HG03097 (cell line): ENCODE data around the gene ALG8.
"Not testable (repeated sequence)": the region's sequence is repeated elsewhere in the genome, so short reads cannot be mapped to it uniquely, and the experiment has no call there.

Experiments
- ATAC-seq: cut with Tn5 transposase; IDR thresholded peaks from one replicate; pipeline ENCODE4 v1.9.1; 2021; ENCODE audit not compliant: unreplicated experiment, low FRiP score

ALG8 gene

DNA sequence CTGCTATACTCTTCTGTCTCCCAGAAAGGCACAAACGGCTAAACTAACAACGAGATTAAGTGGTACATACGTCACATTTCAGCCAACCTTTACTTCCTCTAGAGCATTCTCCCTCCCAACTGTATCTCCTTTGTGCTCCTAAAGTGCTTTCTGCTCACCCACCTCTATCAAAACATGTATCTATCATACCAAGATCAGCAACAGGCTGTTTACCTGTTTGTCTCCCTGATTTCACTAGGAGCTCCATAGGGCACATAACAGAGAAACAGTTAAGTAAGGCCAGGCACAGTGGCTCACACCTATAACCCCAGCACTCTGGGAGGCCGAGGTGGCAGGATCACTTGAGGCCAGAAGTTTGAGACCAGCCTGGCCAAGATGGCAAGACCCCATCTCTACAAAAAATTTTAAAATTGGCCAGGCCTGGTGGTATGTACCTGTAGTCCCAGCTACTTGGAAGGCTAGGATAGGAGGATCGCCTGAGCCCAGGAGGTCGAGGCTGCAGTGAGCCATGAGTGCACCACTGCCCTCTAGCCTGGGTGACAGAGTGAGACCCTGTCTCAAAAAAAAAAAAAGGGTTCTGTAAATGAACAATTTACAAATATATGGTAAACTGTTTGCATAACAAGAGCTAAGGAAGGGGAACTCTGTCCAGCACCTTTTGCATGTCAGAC lies 62.6 kb downstream of the ALG8 start:
- ATAC-seq: no peak

DNA sequence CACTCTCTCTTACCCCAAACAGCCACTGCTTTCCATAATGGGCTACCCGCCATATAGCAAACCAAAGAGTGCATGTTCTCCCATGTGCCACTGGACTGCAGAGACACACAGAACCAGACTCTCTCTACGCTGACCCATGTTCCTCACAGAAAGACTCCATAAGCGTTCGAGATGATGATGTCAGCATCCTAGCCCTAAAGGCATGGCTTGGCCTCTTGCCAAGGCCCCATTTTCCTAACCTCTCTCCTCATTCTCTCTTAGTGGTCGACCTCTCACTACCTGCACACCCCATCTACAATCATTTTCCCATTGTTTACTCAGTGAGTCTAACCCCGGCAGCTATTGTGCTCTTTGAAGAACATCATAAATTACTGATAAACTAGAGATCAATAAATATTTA lies 64.7 kb downstream of the ALG8 start:
- no peak for ATAC-seq

DNA sequence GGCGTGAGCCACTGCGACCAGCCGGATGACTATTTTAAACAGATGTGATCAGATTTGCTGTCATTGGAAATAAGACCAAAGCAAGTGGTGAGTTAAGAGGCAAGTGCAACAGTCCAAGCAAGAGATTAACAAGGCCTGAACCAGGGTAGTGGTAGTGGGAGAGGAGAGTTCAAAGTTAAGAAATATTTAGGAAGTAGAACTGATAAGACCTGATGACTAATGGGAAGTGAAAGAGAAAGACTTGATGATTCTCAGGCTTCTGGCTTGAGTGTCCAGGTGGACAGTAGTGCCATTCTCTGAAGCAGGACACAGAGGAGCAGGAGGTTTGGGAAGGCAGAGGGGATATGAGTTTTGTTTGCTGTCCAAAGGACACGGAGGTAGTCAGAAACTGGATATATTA lies 67.0 kb downstream of the ALG8 start:
- ATAC-seq: no peak

DNA sequence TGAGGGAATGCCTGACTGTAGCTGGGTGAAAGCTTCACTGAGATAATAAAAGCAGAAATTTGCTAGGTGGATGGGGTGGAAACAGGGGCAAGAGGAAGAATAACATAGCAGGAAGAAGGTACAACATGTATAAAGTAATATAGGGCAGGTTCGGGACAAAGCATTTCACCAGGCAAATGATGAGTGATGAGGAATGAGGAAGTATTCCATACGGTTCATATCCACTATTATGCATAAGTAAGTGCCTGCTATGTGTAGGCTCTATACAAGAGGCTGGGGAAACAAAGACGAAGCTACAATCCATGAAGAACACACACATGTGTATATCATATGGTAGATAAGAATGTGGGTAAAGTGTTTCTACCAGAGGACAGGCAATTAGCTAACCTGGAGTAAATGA lies 67.7 kb downstream of the ALG8 start:
- ATAC-seq: no peak

DNA sequence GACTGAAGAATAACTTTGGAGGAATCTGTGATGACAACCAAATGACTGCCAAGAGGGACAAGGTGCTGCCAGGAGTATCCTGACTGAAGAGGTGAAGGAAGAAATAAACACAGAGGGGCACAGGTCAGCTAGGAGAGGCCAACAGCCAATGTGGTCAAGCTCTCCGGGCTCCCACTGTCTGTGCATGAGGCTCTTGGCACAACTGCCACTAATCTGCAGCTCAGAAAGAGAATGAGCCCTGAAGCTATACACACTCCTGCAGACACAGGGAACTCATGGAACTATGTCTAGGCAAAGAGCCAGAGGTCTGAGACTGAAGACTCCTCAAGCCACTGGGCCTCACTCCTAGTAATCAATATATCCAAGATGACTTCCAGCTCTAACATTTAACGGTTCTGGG lies 68.8 kb downstream of the ALG8 start:
- no peak for ATAC-seq

DNA sequence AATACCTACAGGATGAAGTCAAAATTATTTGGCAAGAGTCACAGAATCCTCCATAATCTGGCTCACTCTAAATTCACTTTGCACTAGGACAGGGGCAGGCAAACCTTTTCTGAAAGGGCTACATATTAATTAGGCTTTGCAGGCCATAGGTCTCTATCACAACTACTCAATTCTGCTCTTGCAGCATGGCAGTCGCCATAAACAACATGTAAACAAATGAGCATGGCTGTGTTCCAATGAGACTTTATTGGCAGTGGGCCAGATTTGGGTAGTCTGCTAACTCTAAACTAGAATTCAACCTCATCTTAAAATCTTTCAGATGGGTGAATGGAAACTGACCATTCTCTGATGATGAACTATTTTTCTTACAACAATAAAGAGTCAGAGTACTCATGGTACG lies 70.0 kb downstream of the ALG8 start:
- ATAC-seq: no peak

DNA sequence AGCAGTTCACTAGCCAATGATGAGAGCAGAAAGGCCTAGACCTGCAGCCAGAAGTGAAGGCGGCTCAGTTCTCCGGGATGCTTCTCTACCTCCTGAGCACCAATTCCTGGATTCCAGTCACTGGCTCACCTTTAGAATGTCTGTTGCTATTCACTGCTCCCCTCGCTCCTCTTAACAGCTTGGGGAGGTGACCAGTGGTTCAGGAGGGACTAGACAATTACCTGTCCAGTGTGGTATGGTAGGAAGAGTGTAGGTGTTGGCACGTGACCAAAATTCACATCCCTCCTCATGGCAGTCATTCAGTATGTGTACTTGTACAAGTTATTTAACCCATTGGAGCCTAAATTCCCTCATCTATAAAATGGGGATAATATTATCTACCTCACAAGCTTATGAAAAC lies 71.7 kb downstream of the ALG8 start:
- ATAC-seq: no peak

DNA sequence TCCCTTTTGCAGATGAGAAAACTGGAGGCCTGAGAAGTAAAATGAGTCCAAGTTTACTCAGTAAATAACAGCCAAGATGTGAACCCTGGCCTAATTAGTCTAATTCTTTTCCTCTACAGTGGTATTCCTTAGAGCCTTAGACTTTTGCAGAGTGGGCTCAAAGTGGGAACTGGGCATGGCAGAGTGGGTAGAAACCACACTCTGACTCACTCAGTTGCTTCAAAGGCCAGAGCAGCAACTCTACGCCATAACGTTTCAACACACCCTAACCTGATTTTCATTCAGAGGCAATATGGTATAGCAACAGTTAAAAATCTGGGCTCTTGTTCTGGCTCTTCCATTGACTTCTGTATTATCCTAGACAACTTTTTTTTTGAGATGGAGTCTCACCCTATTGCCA lies 73.0 kb downstream of the ALG8 start:
- ATAC-seq: no peak

DNA sequence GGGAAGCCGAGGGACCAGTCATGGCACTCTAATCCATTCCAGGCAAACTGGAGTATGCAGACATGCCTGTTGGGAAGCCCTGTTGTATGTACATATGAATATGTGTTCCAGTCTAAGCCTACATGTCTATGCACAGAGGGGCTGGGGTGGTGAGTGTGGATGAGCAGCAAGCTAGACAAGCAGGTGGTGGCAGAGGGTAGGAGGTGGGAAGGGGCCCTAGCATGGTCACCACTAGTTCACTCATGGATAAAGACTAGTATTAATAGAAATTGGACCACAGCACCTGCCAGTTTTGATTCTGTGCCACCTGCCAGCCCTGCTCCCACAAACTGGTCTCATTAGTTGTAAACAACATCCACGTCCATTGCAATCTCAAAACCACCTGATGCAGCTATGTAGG lies 74.2 kb downstream of the ALG8 start:
- ATAC-seq: no peak

DNA sequence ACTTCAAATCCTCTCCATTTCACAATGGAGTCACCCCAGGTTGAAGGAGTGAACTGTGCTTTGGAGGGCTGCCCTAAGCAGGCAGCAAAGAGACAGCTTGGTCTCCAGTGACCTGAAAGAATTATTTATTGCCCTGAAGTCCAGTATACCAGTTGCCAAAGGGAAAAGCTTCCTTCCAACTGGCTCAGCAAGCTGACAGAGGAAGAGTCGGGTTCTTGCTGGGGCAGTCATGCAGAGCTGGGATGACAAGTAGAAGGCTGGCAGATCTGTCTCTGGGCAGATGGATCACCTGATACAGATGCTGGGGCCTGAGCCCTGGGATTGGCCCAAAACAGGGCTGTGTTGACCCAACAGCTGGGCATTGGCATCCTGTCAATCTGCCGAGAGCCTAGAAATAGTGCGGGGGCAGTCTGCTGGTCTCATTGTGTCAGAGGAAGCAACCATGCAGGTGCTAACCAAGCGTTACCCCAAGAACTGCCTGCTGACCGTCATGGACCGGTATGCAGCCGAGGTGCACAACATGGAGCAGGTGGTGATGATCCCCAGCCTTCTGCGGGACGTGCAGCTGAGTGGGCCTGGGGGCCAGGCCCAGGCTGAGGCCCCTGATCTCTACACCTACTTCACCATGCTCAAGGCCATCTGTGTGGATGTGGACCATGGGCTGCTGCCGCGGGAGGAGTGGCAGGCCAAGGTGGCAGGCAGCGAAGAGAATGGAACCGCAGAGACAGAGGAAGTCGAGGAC lies 75.8 kb downstream of the ALG8 start, which contains the start of gene THRSP:
THRSP (plus strand) TSS at position 422 of the 742 bp plus-strand sequence; CDS start at position 443, 21 bp downstream.
- no peak for ATAC-seq

DNA sequence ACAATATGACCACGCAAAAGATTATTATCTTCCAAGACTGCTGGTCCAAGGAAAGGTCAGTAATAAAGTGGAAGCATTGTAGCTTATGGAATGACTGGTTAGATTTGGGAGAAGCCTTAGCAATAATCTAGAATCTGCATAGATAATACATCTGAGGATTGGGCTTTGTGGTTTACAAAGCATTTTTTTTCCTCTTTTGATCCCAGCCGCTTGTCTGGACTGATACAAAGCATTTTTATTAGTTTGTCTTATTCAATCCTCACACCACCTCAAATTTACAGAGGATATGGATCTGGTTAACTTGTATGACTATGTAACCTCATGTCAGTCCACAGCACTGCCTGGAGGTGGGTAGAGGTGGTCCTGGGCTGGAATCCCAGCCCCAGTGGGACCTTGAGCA lies 76.8 kb downstream of the ALG8 start:
- ATAC-seq: no peak

DNA sequence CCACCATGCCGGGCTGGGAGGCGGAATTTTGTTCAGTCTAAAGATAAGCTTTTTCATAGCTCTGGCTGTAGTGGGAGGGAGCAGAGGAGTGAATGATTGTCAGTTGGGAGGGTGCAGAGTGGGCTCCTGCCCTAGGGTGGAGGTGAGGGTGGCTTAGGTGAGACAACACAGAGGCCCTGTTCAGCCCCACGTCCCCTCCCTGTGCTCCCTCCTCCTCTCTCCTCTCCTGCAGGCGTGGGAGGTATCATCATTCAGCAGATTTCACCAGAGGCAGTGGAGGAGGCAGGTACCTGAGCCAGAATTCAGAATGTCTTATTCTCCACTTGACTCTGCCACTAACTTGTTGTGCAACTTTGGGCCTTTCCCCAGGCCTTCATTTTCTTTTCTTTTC lies 77.5 kb downstream of the ALG8 start:
- ATAC-seq: no peak

DNA sequence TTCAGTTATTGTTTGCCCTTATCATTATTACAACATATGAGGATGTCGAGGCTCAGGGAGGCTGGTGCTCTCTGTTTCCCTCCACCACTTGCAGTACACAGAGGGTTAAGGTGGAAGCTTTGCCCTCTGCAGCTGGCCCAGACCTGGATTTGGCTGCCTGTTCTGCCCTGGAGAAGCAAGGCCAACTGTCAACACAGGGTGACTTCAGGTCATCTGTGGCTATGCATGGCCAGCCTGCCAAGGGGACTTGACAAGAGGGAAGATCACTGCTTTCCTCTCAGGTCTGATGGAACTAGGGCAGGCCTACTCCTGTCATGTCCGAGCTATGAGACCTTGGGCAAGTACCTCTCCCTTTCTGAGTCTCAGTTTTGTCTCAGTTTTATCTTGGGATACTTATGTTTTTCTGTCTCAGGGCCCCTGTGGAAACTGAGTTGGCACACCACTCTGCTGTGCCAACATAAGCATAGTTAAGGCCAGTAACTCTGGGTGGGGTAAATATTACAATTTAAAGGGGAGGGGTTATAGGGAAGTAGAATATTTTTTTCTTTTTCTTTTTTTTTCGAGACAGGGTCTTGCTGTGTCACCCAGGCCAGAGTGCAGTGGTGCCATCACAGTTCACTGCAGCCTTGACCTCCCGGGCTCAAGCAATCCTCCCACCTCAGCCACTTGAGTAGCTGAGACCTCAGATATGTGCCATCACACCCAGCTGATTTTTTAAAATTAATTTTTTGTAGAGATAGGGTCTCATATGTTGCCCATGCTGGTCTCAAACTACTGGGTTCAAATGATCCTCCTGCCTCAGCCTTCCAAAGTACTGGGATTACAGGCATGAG lies 78.1 kb downstream of the ALG8 start:
- ATAC-seq: no peak

DNA sequence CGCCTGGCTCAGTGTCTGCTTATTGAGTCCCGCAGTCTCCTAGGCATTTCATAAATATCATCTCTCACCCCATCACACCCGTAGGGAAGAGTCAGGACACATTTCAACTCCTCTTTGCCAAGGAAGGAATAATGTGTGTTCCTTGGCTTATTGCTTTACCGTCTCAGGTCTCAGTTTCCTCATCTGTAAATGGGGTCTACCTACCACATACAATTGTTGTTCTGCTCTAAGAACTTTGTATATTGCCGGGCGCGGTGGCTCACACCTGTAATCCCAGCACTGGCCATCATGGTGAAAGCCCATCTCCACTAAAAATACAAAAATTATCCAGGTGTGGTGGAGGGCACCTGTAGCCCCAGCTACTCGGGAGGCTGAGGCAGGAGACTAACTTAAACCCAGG lies 78.9 kb downstream of the ALG8 start:
- ATAC-seq: no peak

DNA sequence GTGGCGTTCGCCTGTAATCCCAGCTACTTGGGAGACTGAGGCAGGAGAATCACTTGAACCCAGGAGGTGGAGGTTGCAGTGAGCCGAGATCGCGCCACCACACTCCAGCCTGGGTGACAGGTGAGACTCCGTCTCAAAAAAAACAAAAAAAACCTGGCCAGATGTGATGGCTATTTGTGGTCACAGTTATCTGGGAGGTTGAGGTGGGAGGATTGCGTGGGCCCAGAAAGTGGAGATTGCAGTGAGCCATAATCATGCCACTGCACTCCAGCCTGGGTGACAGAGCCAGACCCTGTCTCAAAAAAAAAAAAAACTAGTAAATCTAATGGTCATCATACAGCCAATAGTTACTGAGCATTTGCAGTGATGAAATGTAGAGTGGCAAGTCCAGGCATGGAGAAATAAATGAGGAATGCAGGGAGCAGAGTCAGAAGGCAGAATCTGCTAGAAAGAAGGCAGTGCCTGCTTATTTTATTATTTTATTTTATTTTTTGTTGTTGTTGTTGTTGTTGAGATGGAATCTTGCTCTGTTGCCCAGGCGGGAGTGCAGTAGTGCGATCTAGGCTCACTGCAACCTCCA lies 79.6 kb downstream of the ALG8 start:
- ATAC-seq: not testable (repeated sequence)

DNA sequence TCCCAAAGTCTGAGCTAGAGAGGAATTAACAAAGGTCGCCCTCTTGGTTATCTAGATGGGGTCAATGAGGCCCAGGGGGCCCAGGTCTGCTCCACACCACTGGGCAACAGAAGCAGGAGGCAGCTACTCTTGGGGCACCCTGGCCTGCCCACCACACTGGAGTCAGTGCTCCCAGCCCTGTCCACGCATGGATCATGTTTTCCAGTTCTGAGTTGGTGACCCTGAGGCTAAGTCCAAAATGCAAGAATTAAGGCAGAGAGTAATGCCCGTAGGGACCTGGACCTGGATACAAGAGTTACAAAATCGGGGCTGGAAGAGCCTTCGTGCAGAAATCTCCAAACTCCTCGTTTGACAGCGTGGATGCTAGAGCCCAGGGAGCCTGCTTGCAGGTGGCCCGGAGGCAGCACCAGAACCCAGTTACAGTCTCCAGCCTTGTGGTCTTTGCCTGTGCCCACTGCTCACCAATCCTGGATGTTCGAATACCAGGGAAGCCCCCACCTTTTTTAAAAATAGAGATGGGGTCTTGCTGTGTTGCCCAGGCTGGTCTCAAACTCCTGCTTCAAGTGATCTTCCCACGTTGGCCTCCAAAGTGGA lies 81.9 kb downstream of the ALG8 start:
- no peak for ATAC-seq

DNA sequence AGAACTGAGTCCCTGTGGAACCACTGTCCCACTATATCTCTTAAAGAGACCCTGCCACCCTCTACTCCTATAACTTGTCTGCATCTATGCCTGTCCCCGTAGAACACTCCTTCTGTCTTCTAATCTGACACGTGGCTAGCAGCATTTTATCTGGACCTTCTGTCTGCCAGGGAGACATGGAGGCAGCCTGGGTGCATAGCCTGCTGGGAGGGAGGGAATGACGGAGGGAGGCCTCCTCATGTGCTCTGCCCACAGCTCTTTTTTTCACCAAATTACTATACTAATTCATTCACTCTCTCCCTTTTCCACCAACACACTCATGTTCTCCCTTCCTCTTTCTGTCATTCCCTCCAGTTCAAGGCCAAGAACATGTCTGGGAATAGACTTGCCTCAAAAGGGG lies 83.3 kb downstream of the ALG8 start:
- ATAC-seq: no peak

DNA sequence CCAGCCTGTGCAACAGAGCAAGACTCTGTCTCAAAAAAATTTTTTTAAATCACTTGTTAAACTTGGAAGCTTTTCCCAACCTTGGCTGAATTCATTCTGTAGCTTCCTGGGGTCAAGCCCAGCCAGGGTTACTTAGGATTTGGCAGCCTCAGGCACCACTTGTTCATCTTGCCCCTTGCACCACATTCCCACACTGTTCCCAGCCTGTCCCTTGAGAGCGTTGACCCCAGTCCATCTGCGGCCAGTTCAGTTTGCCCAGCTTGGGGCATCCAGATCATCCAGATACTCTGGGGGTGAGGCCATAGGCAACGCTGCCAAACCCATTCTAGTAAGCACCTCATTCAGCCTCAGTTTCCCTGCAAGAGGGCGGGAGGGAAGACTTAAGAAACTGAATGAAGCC lies 84.5 kb downstream of the ALG8 start:
- ATAC-seq: no peak

DNA sequence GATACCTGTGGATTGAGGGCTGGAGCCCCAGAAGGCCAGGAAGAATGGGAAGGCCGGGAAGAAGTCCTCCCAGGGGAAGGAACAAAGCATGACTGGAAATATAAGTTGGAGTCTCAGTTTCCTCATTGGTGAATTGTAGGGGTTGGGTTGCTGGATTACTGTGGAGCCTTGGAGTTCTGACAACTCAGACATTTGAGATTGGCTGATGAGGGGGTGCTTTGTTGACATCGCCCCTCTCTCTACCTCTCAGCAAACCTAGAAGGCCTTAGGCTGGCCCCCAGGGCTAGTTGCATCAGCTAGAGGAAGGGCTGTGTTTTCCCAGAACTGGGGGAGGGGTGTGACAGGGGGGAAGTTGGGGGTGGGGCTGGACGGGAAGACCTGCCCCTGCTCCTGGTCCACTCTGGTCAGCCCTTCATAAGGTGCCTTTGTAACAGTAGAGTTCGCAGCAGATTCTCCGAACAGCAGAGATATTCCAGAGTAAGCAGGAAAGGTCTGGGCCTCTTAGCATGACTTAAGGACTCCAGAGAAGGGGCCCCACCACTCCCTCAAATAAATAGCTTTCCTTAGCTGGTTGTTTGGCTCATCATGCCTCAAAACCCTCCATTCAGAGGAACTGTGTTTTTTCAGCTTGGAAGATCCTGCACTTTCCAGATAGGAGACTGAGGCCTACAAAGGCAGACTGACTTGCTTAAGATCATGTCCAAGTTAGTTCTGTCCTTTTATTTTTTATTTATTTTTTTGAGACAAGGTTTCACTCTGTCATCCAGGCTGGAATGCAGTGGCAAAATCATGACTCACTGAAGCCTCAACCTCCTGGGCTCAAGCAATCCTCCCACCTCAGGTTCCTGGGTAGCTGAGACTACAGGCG lies 88.2 kb downstream of the ALG8 start:
- no peak for ATAC-seq
